Stimulated activated naive CD8-positive, alpha-beta T cell treated with anti-CD3 and anti-CD28 coated beads, Interleukin-15, amount 100 ng/mL, for 72 hours (primary cell): Measurements from ENCODE around the gene SLC22A8.
A peak's percentile ranks its signal among the peaks of the same experiment; 100 is the strongest.

Source experiments
- ATAC-seq: fragments of 150-1000 bp; cut with Tn5 transposase; 2 replicates; pipeline ENCODE4 v1.10.0; 2021; ENCODE audit warnings: mild to moderate bottlenecking, moderate library complexity
- DNase-seq, 2 donors: peaks; one replicate each; pipeline ENCODE4 v3.0.0; 2021 to 2022
- H3K27ac Mint-ChIP-seq, 2 donors: one replicate each; pipeline ENCODE4 v1.8.0; 2022; ENCODE audit warnings: mild to moderate bottlenecking in 2 of 2, mixed read lengths in 2 of 2, moderate library complexity in 2 of 2
- H3K27me3 Mint-ChIP-seq: one replicate; pipeline ENCODE4 v1.8.0; 2022; ENCODE audit warnings: mixed read lengths
- H3K4me1 Mint-ChIP-seq: one replicate; pipeline ENCODE4 v1.8.0; 2022; ENCODE audit warnings: mild to moderate bottlenecking, mixed read lengths
- H3K4me3 Mint-ChIP-seq, 2 donors: one replicate each; pipeline ENCODE4 v1.8.0; 2022; ENCODE audit warnings: mild to moderate bottlenecking in 2 of 2, mixed read lengths in 2 of 2, moderate library complexity in 1 of 2
- H3K9me3 Mint-ChIP-seq, 2 donors: one replicate each; pipeline ENCODE4 v1.8.0; 2022; ENCODE audit warnings: mixed read lengths in 2 of 2

SLC22A8 gene

DNA sequence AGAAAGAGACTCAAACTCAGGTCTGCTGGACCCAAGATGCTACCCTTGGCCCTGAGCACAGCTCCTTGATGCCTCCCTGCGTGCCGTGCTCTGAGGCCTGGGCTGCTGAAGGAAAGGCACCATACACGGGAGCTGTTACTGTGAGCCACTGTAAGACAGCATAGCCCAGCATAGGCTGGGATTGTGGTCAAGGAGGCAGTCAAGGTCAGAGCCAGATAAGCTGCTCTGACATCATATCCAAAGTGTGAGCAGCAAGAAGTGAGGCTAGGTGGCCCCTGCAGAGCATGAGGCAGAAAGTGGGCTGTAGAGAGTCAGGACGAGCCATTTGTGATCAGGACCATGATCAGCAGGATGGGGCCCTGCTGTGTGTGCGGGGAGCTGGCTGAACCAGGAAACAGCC lies 7.7 kb downstream of the SLC22A8 start:
- no peak overlapping the region for H3K27ac Mint-ChIP-seq
- no peaks in the 10 kb centered on the region for H3K4me1 Mint-ChIP-seq
- DNase-seq (no peak), ATAC-seq (no peak)
- H3K9me3 Mint-ChIP-seq = no peaks in the 10 kb centered on the region
- no peaks in the 10 kb centered on the region for H3K27me3 Mint-ChIP-seq
- no peak overlapping the region for H3K4me3 Mint-ChIP-seq

DNA sequence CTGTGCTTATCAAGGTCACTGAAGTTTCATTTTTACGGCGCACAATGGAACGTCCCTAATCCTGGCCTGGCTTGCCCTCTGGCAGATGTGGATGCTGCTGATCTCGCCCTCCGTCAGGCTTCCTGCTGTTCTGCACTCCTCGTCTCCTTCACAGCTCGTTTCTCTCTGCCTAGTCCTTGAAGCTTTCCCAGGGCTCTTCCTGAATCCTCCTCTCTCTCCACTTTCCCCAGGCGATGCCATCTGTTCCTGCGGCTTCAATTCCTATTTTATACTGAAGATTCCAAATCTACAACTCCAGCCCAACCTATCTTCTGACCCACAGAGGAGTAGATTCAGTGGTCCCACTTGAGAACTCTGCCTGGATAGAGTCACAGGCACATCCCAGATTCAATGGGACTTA lies 14.2 kb downstream of the SLC22A8 start:
- H3K27ac Mint-ChIP-seq = no peak overlapping the region
- DNase-seq (no peak), ATAC-seq (no peak)
- H3K27me3 Mint-ChIP-seq = peaks cover 12% of the 10 kb centered on the region
- no peak overlapping the region for H3K4me3 Mint-ChIP-seq
- H3K9me3 Mint-ChIP-seq = no peaks in the 10 kb centered on the region
- H3K4me1 Mint-ChIP-seq = no peaks in the 10 kb centered on the region

DNA sequence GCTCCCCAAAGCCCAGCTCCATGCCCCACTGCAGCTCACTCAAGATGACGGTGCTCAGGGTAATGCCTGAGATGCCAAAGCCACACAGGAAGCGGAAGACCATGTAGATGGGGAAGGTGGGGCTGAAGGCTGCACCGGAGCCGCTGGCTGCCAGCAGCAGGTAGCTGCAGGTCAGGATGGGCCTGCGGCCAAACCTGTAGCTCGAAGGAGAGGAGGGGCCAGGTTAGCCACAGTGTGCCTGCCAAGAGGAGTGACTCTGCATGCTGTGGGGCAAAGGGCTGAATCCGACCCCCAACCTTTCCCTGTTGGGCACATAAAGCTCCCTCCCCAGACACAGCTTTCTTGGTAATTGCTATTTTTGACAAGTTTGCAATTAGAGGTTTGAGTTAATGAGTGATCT lies 16.0 kb downstream of the SLC22A8 start:
- Mint-ChIP-seq H3K27ac (peak overlapping the region in 1 of 2 donors; percentile 74), H3K9me3 (no peaks in the 10 kb centered on the region), H3K4me3 (no peak overlapping the region), H3K27me3 (peaks cover 30% of the 10 kb centered on the region), H3K4me1 (no peaks in the 10 kb centered on the region)
- DNase-seq (no peak), ATAC-seq (no peak)

DNA sequence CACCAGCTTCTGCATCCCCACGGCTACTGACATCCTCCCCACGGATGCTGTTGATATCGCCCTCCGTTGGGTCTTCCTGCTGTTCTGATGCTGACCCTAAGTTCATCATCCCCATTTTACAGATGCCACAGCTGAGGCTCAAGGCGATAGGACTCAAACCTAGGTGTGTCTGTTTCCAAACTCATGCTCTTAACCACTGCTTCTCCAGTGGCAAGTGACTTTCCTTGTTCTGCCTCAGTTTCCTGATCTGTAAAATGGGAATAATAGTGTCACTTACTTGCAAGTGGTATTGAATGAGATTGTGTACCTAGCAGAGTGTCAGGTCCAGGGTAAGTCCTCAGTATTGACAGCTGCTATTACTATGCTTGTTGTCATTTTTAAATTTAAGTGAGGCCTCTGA lies 16.5 kb downstream of the SLC22A8 start:
- H3K4me3 Mint-ChIP-seq = no peak overlapping the region
- ATAC-seq (no peak), DNase-seq (no peak)
- H3K9me3 Mint-ChIP-seq = no peaks in the 10 kb centered on the region
- H3K4me1 Mint-ChIP-seq = no peaks in the 10 kb centered on the region
- peak overlapping the region in 1 of 2 donors; percentile 74 for H3K27ac Mint-ChIP-seq
- peaks cover 35% of the 10 kb centered on the region for H3K27me3 Mint-ChIP-seq

DNA sequence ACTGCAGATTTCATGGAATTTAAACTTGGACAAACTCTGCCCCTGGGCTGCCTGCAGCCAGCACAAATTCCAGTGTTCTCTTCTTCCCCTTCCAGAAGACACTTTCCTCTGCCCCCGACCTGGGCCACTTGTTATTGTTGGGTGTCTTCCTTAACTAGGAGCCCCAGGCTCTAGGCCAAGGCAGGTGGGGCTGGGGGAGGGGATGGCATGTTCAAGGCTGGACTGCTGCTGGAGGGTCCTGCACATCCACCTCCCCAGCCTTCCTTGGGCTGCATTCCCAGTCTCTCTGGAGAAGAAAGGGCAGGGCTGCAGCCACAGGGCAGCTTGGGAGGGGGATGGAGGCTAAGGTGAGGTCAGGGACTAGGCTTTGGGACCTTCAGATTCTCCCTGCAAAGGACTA lies 19.4 kb downstream of the SLC22A8 start:
- no peak for DNase-seq
- no peak for ATAC-seq
- H3K4me1 Mint-ChIP-seq = no peaks in the 10 kb centered on the region
- H3K9me3 Mint-ChIP-seq = no peaks in the 10 kb centered on the region
- no peak overlapping the region for H3K4me3 Mint-ChIP-seq
- H3K27ac Mint-ChIP-seq = no peak overlapping the region
- peaks cover 47% of the 10 kb centered on the region for H3K27me3 Mint-ChIP-seq

DNA sequence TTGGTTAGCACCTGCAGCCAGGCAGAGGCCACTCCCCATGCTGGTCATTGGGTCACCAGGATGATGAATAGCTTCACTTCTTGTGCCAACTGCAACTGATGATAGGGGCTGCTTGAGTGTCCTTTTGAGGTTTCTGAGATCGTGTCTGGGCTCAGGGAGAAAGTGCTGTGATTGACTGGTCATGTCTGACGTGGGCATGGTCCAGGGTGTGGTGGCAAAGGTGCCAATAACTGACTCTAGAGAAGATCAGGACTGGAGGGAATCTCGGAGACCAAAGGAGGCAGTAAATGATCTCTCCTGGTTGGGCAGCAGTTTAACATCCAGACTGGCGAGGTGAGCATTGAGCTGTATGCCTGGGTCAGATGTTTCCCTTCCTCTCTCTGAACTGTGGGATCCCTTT lies 20.9 kb downstream of the SLC22A8 start:
- ATAC-seq (no peak), DNase-seq (no peak)
- Mint-ChIP-seq H3K27ac (no peak overlapping the region), H3K4me1 (no peaks in the 10 kb centered on the region), H3K27me3 (peaks cover 47% of the 10 kb centered on the region), H3K9me3 (no peaks in the 10 kb centered on the region), H3K4me3 (no peak overlapping the region)

DNA sequence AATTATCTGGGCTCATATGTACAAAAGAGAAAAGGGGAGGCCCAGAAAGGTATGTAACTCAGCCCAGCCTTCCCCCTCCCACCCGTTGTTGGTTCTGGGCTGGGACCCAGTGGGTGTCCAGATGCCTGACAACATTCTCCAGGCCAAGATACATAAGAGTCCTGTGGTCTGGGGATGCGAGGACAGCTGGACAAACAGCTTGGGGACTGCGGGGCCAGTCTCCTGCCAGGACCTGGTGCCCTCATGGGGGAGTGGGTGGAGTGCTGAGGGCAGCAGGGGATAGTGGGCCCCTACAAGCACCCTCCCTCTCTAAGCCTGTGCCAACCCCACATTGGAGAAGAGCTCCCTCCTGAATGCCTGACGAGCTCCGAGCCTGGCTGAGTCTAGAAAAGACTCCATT lies 27.4 kb downstream of the SLC22A8 start:
- peaks cover 28% of the 10 kb centered on the region for H3K27me3 Mint-ChIP-seq
- no peaks in the 10 kb centered on the region for H3K4me1 Mint-ChIP-seq
- no peaks in the 10 kb centered on the region for H3K9me3 Mint-ChIP-seq
- H3K27ac Mint-ChIP-seq = no peak overlapping the region
- DNase-seq = no peak
- H3K4me3 Mint-ChIP-seq = no peak overlapping the region
- no peak for ATAC-seq

DNA sequence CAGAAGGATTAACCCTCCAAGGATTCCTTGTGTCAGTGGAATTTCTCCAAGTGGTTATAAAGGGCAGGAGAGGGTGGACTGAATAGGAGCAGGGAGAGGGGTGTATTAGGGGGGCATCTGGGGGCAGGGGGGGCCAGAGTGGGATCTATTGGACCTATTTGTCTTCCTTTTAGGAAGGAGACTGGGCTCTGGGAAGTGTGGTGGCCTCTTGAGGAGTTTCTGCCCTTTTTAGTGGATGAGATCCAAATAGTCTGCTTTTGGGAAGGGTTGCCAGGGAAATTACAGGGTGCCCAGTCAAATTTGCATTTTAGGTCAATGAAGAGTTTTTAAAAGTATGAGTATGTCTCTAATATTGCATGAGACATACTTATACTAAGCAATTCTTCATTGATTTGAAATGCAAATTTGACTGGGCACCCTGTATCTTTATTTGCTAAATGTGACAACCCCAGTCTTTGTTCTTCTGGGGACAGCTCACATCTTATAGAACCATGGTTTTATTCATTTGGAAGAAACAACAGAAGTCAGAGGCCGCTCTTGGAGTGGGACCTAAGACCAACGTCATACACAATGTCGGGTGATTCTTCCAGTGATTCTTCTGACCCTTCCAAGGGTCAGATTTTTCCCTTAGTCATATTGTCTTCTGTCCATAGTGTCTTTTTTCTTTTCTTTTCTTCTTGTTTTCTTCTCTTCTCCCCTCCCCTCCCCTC lies 30.4 kb downstream of the SLC22A8 start:
- Mint-ChIP-seq H3K9me3 (no peaks in the 10 kb centered on the region), H3K4me3 (no peak overlapping the region), H3K4me1 (no peaks in the 10 kb centered on the region), H3K27ac (no peak overlapping the region), H3K27me3 (peaks cover 26% of the 10 kb centered on the region)
- DNase-seq (no peak), ATAC-seq (no peak)

DNA sequence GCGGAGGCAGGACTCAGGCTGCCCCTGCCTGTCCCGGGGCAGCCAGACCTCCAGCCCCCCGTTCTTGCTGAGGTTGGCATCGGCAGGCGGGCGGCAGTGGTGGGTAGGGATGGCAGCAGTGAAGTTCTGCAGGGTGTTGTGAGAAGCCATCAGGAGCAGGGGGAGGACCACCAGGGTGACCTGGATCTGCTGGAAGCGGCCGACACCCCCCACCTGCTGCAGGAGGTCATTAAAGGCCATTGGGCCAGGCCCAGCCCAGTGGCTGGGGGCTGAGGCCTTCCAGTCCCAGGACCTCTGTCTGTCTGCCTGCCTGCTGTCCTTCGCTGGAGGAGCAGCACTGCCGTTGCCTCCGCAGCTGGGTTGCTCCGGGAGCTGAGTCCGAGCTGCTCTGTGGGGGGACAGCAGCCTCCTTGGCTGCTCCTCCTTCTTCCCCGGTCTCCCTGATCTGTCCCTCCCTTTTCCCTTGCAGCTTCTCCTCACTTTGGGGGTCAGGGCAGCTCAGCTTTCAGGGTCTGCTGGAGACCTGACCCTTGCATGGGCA lies 31.1 kb downstream of the SLC22A8 start, which contains the start of gene SLC22A6:
Gene SLC22A6 (minus strand): TSS at position 517 of the 541 bp plus-strand sequence. CDS start 277 bp downstream, at position 240.
- DNase-seq (no peak), ATAC-seq (no peak)
- no peak within 1 kb of the TSS for H3K27ac Mint-ChIP-seq
- H3K9me3 Mint-ChIP-seq = no peaks in the 10 kb centered on the region
- H3K4me1 Mint-ChIP-seq = no peaks in the 10 kb centered on the region
- H3K4me3 Mint-ChIP-seq = no peak within 1 kb of the TSS
- peaks cover 32% of the 10 kb centered on the region for H3K27me3 Mint-ChIP-seq

DNA sequence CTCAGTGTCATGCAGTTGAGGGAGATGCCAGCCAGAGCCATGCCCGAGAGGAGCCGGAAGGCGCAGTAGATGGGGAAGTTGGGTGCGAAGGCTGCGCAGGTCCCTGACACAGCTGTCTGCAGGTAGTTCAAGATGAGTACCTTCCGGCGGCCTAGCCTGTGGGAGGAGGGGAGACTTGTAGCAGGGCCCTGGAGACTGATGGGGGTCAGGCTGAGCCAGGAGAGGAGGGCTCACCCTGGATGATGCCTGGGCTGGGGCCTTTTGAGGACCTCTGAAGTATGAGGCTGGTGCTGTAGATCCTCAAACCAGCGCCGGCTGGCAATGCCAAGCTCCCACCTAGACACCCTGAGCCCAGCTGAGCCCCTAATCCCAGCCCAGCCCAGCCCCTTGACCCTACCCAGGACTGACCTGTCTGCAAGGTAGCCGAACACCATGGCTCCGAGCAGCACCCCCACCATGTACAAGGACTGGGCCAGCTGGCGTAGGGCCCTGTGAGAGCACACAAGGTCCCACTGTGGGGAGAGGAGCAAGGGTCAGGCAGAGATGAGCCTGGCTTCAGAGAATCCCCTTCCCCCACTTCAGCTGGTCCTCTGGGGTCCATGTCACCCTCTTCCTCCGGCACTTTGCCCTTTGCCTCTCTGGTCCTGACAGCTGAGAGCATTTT lies 32.0 kb downstream of the SLC22A8 start:
- peaks cover 36% of the 10 kb centered on the region for H3K27me3 Mint-ChIP-seq
- H3K27ac Mint-ChIP-seq = no peak overlapping the region
- no peak for ATAC-seq
- no peak overlapping the region for H3K4me3 Mint-ChIP-seq
- no peak for DNase-seq
- no peaks in the 10 kb centered on the region for H3K9me3 Mint-ChIP-seq
- no peaks in the 10 kb centered on the region for H3K4me1 Mint-ChIP-seq

DNA sequence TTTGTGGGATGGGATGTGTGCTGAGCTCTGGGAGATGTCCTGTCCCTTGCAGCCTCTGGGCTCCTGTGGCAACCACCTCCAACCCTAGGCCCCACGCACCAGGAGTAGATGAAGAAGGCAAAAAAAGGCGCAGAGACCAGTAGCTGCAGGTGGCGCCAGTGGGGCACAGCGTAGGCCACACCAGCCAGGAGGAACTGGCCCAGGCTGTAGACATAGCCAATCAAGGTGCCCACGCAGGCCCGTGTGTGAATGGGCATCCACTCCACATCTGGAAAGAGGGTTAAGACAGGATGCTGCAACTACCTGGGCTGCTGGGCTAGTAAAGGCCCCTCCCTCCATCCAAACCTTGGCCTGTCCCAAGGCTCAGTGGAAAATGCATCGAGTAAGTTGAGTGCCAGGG lies 33.9 kb downstream of the SLC22A8 start:
- peaks cover 36% of the 10 kb centered on the region for H3K27me3 Mint-ChIP-seq
- no peak overlapping the region for H3K27ac Mint-ChIP-seq

DNA sequence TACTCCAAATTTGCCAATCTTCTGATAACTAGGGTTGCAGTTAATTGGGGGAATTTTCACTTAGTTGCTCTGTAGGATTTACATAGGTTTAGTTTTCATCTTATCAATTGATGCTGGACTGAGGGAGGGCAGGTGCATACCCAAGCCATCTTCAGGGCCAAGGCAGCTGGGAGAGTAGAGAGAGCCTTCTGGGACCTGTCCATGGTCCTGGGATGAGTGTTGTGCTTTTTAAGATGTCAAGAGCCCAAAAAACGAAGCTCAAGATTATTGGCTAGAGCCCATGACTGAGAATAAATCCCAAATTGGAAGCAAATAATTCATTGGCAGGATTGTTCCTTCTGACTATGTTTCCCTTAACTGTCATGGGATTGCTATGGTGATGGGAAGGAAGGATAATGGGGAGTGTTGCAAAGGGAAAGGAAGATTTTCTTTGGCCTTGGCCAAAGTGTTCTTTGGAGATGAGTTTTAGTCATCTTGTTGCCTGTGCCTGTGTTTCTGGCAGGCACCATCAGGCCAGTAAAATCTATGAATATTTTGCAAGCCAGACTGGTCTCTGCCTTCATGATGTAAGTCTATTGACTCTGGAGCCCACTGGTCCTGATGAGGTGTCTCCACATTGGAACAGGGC lies 35.4 kb downstream of the SLC22A8 start:
- Mint-ChIP-seq H3K27me3 (peaks cover 36% of the 10 kb centered on the region), H3K9me3 (no peaks in the 10 kb centered on the region), H3K4me1 (no peaks in the 10 kb centered on the region), H3K27ac (no peak overlapping the region), H3K4me3 (no peak overlapping the region)
- DNase-seq = no peak
- ATAC-seq = no peak

More for the DNA sequence above, 33.9 kb downstream of the SLC22A8 start:
- Mint-ChIP-seq H3K4me1 (no peaks in the 10 kb centered on the region), H3K9me3 (no peaks in the 10 kb centered on the region), H3K4me3 (no peak overlapping the region)
- no peak for ATAC-seq
- no peak for DNase-seq

DNA sequence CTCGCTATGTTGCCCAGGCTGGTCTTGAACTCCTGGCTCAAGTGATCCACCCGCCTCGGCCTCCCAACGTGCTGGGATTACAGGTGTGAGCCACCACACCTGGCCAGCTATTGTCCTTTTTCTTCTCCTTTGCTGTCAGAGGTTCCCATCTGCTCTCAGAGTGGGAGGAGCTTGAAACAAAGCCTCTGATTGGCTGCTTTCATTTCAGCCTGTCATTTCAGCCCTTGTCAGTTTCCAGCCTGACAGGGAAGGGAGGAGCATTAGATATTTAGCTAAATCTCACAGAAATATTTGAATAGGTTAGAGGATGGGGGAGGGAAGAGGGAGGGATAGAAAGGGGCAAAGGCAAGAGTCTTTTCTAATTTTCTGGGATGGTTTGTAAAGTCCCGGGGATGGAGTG lies 39.5 kb downstream of the SLC22A8 start:
- ATAC-seq = no peak
- Mint-ChIP-seq H3K27ac (no peak overlapping the region), H3K27me3 (peaks cover 43% of the 10 kb centered on the region), H3K9me3 (no peaks in the 10 kb centered on the region), H3K4me3 (no peak overlapping the region), H3K4me1 (no peaks in the 10 kb centered on the region)
- no peak for DNase-seq

DNA sequence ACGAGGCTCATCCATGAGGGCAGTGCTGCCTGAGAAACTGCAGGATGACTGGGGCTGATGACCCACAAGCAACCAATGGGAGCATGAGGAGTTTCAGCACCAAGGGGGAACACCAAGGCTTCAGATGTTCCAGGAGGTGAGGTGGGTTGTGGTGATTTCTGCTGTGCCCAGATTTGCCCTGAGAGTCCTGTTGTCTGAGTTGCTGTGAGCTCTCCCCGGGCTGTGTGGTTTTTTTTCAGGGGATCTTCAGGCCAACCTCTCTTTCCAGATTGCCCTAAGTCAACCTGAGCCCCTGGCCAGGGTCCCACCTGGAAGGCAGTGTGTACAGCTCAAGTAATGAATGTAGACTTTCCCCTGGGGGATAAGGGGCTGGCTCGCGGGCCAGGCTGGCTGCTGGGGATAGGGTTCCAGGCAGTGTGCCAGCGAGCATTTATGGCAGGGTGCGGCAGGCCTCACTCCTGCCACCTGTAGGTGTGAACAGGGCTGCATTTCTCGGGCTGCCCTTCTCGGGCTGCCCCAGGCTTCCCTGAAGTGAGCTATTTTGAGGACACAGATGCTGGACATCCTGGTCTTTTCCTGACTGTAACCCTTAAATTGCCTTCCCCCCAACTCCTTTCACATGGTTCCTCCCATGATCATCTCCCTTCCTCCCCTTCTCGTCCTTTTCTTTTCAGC lies 40.7 kb downstream of the SLC22A8 start:
- peak; percentile 68 for ATAC-seq
- peak; percentile 13 to 18 for DNase-seq
- Mint-ChIP-seq H3K27me3 (peaks cover 49% of the 10 kb centered on the region), H3K9me3 (no peaks in the 10 kb centered on the region), H3K4me1 (no peaks in the 10 kb centered on the region), H3K4me3 (no peak overlapping the region), H3K27ac (peak overlapping the region; percentile 23 to 63)

DNA sequence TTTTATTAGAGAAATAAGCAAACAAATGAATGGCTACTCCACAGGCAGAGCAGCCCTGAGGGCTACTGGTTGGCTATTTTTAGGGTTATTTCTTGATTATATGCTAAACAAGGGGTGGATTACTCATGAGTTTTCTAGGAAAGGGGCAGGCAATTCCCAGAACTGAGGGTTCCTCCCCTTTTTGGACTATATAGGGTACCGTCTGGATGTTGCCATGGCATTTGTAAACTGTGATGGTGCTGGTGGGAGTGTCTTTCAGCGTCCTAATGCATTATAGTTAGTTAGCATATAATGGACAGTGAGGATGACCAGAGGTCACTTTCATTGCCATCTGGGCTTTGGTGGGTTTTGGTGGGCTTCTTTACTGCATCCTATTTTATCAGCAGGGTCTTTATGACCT lies 50.1 kb downstream of the SLC22A8 start:
- Mint-ChIP-seq H3K9me3 (no peaks in the 10 kb centered on the region), H3K27ac (no peak overlapping the region), H3K4me1 (no peaks in the 10 kb centered on the region), H3K27me3 (peaks cover 48% of the 10 kb centered on the region), H3K4me3 (no peak overlapping the region)
- ATAC-seq (no peak), DNase-seq (no peak)

DNA sequence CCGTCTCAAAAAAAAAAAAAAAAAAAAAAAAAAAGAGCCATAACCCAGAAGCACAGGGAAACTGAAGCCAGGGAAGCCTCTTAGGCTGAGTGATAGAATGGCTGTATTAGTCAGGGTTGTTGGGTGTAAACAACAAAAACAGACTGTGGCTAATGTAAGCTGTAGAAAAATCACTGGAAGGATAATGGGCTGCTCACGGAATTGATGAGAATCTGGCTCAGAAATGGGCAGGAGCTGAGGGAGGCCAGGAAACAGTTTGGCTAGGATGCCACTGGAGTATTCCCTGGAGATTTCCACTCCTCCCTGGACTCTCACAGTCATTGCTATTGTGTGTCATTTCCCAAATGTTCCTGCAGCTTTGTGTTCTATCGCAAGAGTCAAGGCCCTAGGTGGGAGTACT lies 53.2 kb downstream of the SLC22A8 start:
- Mint-ChIP-seq H3K4me1 (no peaks in the 10 kb centered on the region), H3K9me3 (no peaks in the 10 kb centered on the region), H3K27me3 (peaks cover 36% of the 10 kb centered on the region), H3K27ac (no peak overlapping the region), H3K4me3 (no peak overlapping the region)
- DNase-seq (no peak), ATAC-seq (no peak)
